ENCODE measurements around the gene CPZ.

The CPZ gene

GRCh38 chr4:8559011-8559410 is 33.6 kb upstream of the CPZ start:
- DNase-seq (ENCODE audit: low spot score) (no peak), ATAC-seq (ENCODE audit: low read depth) (no peak)
- no peak for TF ChIP-seq CTCF (IDR thresholded peaks at IDR 0.05; ENCODE audit: poor library complexity, severe bottlenecking)
- no peak overlapping the region for H3K4me3 ChIP-seq (ENCODE audit: severe bottlenecking)
- no peaks in the 10 kb centered on the region for H3K36me3 ChIP-seq (ENCODE audit: low read depth)
- H3K27me3 ChIP-seq (ENCODE audit: insufficient read depth, poor library complexity, severe bottlenecking), result no peaks in the 10 kb centered on the region
- peaks cover 17% of the 10 kb centered on the region for H3K4me1 ChIP-seq (ENCODE audit: insufficient read depth, poor library complexity, severe bottlenecking)
- no peak overlapping the region for H3K27ac ChIP-seq (ENCODE audit: poor library complexity, severe bottlenecking)
- no peaks in the 10 kb centered on the region for H3K9me3 ChIP-seq (ENCODE audit: severe bottlenecking)

DNA sequence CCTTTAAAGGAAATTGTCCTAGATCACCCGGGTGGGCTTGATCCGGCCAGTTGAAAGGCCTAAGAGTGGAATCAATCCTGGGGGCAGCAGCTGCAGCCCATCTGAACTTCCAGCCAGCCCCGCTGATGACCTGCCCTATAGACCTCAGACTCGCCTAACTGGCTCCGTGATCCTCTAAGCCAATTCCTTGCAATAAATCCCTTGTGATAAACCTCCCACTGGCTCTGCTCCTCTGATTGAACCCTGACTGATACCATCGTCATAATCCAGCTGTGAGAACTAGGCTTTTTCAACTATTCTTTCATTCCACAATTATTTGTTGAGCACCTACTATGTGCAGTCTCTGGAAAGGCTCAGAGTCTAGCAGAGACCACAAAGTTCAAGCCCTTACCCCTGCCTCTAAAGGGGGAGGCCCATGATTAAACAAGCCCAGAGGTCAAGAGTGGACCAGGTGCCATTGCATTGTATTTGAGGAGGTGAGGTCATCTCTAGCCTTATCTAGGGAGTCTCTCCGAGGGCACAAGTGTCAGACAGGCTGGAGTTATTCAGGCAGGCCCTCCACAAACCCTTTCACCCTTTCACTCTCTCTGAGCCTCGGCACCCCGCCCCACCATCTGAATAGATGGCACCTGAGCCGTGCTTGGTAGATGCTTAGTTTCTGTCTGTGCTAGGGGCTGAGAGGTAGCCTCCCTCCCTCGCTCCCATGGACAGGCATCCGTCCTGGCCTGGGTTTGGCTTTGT is 32.9 kb upstream of the CPZ start:
- Histone ChIP-seq H3K9me3 (ENCODE audit: severe bottlenecking) (no peaks in the 10 kb centered on the region), H3K27me3 (ENCODE audit: insufficient read depth, poor library complexity, severe bottlenecking) (no peaks in the 10 kb centered on the region), H3K4me1 (ENCODE audit: insufficient read depth, poor library complexity, severe bottlenecking) (peaks cover 17% of the 10 kb centered on the region), H3K4me3 (ENCODE audit: severe bottlenecking) (no peak overlapping the region), H3K36me3 (ENCODE audit: low read depth) (no peaks in the 10 kb centered on the region), H3K27ac (ENCODE audit: poor library complexity, severe bottlenecking) (no peak overlapping the region)
- ATAC-seq (ENCODE audit: low read depth), result no peak
- no peak for DNase-seq (ENCODE audit: low spot score)
- no peak for TF ChIP-seq CTCF (IDR thresholded peaks at IDR 0.05; ENCODE audit: poor library complexity, severe bottlenecking)

GRCh38 chr4:8560265-8561047 is 32.1 kb upstream of the CPZ start:
- Histone ChIP-seq H3K9me3 (ENCODE audit: severe bottlenecking) (no peaks in the 10 kb centered on the region), H3K27ac (ENCODE audit: poor library complexity, severe bottlenecking) (no peak overlapping the region), H3K36me3 (ENCODE audit: low read depth) (no peaks in the 10 kb centered on the region), H3K27me3 (ENCODE audit: insufficient read depth, poor library complexity, severe bottlenecking) (no peaks in the 10 kb centered on the region), H3K4me3 (ENCODE audit: severe bottlenecking) (no peak overlapping the region), H3K4me1 (ENCODE audit: insufficient read depth, poor library complexity, severe bottlenecking) (peaks cover 17% of the 10 kb centered on the region)
- no peak for DNase-seq (ENCODE audit: low spot score)
- ATAC-seq (ENCODE audit: low read depth), result peak; percentile 79
- TF ChIP-seq CTCF (IDR thresholded peaks at IDR 0.05; ENCODE audit: poor library complexity, severe bottlenecking), result no peak

GRCh38 chr4:8564595-8564994 is 28.0 kb upstream of the CPZ start:
- TF ChIP-seq CTCF (IDR thresholded peaks at IDR 0.05; ENCODE audit: poor library complexity, severe bottlenecking), result no peak
- no peak for ATAC-seq (ENCODE audit: low read depth)
- H3K27ac ChIP-seq (ENCODE audit: poor library complexity, severe bottlenecking), result no peak overlapping the region
- H3K4me1 ChIP-seq (ENCODE audit: insufficient read depth, poor library complexity, severe bottlenecking), result no peaks in the 10 kb centered on the region
- no peak overlapping the region for H3K4me3 ChIP-seq (ENCODE audit: severe bottlenecking)
- no peak for DNase-seq (ENCODE audit: low spot score)
- no peaks in the 10 kb centered on the region for H3K27me3 ChIP-seq (ENCODE audit: insufficient read depth, poor library complexity, severe bottlenecking)
- H3K36me3 ChIP-seq (ENCODE audit: low read depth), result no peaks in the 10 kb centered on the region
- H3K9me3 ChIP-seq (ENCODE audit: severe bottlenecking), result no peaks in the 10 kb centered on the region
